GM18519 (cell line): ENCODE results near the gene ARSB.
"Not testable (repeated sequence)": the region's sequence is repeated elsewhere in the genome, so short reads cannot be mapped to it uniquely, and the experiment has no call there.

Experiments
- ATAC-seq: cut with Tn5 transposase; IDR thresholded peaks from one replicate; pipeline ENCODE4 v1.9.1; 2021; ENCODE audit warnings: mild to moderate bottlenecking, moderate library complexity; ENCODE audit not compliant: unreplicated experiment, low FRiP score

The ARSB gene

GRCh38 chr5:78997090-78997489, 12.0 kb upstream of the ARSB start:
- no peak for ATAC-seq

DNA sequence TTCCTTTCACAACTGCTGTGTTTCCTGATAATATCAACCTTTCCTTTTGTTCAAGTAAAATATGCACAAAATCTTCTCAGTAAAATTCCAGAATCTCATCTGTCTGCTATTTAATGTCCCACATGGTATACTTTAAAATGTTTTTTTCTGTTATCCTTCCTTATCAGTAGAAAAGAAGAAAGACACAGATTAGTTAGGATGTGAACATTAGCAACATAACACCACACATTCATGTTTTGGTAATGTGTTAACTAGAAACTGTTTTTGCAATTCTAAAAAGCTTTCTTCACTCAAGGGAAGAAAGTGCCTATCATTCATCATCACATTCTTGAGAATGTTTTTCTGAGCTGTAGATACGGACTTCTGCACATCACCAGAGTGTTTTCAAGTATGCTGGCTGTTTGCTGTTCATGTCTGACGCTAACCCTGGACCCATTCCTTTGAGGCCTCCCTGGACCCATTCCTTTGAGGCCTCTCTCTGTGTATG, 10.5 kb upstream of the ARSB start:
- no peak for ATAC-seq

GRCh38 chr5:78993165-78993564, 8.1 kb upstream of the ARSB start:
- no peak for ATAC-seq

- ATAC-seq, result no peak
These were observed 7.0 kb upstream of the ARSB start for GRCh38 chr5:78992146-78992545.

GRCh38 chr5:78989080-78989479, 4.0 kb upstream of the ARSB start:
- ATAC-seq, result no peak

- ATAC-seq, result peak; percentile 30
These were observed 664 bp upstream of the ARSB start for GRCh38 chr5:78985725-78986223.

DNA sequence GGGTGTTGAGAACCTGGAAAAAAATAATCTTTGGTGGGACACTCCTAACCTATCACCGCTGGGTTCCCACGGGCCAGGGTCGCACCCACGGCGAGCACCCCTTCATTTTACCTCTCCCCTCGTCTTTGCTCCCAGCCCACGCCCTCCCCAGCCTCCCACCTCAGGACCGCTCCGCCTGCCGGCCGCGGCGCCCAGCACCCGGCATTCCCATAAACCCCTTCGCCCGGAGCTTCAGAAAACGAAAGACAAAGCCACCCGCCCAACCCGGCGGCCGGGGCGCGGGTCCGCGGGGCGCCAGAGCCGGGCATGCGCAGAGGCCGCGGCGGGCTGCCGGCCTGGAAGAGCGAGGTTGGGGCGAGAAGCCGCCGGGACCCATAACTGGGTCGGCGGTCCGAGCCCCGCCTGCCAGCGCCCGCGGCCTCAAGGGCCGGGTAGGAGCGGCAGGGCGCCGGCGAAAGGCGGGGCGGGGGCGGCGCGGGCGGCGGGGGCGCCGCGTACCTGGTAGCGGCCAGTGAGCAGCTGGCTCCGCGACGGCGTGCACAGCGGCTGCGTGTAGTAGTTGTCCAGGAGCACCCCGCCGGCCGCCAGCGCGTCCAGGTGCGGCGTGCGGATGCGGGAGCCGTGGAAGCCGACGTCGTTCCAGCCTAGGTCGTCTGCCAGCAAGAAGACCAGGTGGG, 533 bp downstream of the ARSB start:
- peak; percentile 32 for ATAC-seq

GRCh38 chr5:78983601-78984438, 1.3 kb downstream of the ARSB start:
- no peak for ATAC-seq

DNA sequence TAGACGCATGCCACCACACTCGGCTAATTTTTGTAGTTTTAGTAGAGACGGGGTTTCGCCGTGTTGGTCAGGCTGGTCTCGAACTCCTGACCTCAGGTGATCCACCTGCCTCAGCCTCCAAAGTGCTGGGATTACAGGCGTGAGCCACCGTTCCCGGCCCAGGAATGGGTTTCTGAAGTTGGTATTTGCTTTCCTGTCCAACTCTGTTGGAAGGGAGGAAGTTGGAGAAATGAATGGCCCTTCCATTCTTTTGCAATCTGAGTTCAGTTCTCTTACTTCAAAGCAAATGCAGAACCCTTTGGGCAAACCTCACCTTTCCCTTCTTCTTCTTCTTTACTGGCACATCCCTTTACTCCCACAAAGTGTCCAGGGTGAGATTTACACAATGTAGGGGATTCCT, 1.9 kb downstream of the ARSB start:
- not testable (repeated sequence) for ATAC-seq

- ATAC-seq, result no peak
These were observed 5.2 kb downstream of the ARSB start for GRCh38 chr5:78979909-78980308.

GRCh38 chr5:78979117-78979742, 5.9 kb downstream of the ARSB start:
- ATAC-seq, result no peak

DNA sequence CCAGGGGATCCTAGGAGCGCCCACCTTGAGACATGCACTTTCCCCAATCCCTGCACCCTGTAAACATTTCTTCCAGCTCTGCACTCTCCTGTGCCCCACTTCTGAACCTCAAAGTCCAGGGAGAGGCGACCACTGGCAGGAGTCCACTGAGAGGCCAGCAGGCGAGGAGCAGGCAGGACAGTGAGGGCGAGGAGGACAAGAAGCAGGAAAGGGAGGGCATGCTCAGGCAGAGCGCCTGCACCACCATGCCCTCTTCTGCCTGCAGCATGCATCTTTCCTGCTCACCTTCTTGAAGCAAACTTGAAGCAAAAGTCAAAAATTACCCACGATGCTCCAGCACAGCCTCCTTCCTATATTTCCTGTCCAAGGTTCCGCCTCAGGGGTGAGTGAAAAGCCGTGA, 10.1 kb downstream of the ARSB start:
- ATAC-seq, result no peak

GRCh38 chr5:78974601-78975000, 10.5 kb downstream of the ARSB start:
- no peak for ATAC-seq

DNA sequence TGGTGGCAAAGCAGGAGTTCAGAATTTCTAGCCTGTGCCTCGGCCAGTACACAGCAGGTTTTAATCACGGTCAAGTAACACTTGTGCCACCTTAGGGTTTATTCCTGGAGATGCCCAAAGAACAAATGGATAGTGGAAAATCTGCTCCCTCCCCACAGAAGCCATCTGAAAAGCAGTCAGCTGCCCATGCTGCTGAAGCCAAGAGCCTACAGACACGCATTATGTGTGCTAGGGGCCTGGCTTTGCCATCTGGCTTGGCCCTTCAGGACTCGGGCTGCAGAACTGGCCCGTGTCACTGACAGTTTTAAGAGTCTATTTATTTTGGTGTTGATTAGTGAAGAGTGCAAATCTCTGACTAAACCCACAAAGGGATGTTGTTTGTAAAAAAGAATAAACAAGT, 11.1 kb downstream of the ARSB start:
- ATAC-seq, result no peak

DNA sequence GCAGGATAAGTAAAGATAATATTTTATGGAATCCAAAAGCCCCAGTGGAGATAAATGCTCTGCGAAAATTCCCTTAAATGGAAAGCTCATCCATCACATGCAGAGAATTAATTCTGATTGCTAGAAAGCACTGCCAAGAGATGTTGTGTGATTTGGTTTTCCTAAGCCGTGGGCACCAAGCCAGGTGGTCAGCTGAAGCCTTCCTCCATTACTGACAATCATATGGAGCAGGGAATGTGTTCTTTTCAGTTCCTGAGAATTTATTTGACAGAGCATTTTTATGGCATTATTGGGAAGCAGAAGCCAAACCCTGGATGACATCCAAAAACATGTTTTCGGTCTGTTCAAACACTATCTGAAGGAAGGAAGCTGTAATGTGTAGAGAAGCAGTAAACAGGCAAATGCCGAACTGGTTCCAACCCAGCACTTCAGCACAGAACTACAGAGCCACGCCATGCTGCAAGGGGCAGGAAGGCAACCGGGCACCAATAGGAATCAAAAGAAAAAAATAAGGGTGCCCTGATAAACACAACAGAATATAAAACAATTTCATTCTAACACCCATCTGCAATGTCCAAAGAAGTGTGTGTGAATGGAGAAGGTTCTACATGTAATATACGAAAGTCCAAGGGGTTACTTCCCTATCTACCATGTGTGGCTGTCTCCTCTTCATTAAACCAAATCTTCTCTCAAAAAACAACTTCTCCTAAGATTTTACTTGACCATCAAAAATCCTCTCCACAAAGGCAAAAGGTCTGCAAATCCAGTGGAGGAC, 12.3 kb downstream of the ARSB start:
- no peak for ATAC-seq

DNA sequence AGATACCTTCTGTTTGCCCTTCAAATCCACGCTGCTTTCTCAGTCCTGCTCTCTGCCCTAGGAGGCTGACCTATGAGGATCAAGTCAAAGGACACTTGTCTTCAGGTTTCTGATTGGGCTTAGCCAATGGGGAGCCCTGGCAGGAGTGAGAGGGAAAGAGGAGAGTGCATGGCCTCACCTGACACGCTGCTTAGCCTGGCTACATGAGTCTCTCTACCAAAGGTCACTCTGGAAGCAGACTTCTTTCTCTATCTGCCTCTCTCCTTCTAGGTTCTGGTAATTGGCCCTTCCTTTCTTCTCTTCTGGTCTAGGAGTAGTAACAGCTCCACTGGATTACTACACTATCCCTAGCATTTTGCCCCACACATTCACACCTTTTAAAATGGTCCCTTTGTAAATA, 13.1 kb downstream of the ARSB start:
- ATAC-seq, result no peak

DNA sequence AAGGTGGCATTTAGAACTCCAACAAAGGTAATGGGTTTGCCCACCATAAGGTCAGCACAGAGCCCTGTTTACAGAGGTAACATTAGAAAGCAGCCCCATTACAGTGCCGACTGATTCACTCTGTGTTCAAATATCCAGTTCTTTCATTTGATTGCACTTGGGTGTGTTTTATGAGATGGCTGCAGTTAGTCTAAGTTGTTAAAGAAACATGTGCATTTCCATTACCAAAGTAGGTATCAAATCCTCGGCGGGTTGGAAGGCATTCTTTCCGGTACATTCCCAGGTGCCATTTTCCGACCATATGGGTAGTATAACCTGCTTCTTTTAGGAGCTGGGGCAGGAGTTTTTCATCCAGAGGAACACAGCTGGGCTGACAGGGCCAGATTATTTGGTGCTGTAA, 16.3 kb downstream of the ARSB start:
- no peak for ATAC-seq

DNA sequence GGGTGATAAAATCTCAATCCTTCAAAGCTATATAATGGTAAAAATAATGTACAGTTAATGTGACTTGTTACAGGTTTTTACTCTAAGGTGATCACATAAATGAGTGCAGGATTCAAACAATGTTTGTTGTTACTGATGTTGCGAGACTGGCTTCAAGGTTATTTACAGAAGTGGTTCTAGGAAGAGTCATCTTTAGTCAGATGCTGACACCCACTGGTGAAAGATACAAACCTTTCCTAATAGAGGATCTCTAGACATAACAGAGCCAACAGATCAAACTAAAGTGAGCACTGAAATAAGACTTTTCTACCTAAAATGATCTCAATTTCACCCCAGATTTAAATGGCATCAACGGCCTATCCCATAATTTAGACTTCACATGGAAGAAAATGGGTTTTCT, 20.2 kb downstream of the ARSB start:
- ATAC-seq, result no peak

DNA sequence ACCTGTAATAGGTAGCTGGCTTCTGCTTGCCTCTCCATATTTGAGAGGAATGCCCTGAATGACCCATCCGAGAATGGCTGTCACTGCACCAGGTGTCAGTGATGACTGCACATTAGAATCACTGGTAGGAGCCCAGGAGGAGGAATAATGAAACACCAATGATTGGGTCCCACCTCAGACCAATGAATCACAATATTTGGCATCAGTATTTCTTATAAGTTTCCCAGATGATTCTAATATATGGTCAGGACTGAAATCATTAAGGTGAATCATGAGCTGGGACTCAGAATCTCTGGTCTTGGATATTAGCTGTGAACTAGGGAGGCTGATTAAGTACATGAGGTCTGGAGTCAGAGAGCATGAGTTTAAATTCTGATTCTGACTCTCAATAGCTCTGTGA, 23.4 kb downstream of the ARSB start:
- ATAC-seq, result no peak

- no peak for ATAC-seq
These were observed 25.3 kb downstream of the ARSB start for GRCh38 chr5:78959767-78960166.
